HG02642 (cell line): Measurements from ENCODE around the gene NCOA1.
"Not testable (repeated sequence)": the region's sequence is repeated elsewhere in the genome, so short reads cannot be mapped to it uniquely, and the experiment has no call there.

Experiments used
- ATAC-seq: cut with Tn5 transposase; IDR thresholded peaks from one replicate; pipeline ENCODE4 v1.9.1; 2021; ENCODE audit warnings: mild to moderate bottlenecking; ENCODE audit not compliant: unreplicated experiment, poor library complexity

The NCOA1 gene

GRCh38 chr2:24768013-24768412 is 277.0 kb downstream of the NCOA1 start:
- ATAC-seq: no peak

GRCh38 chr2:24768601-24769000 is 277.5 kb downstream of the NCOA1 start:
- ATAC-seq: no peak

GRCh38 chr2:24771061-24771460 is 280.0 kb downstream of the NCOA1 start:
- ATAC-seq: no peak

GRCh38 chr2:24771764-24772586 is 280.9 kb downstream of the NCOA1 start:
- ATAC-seq: no peak

GRCh38 chr2:24774373-24774772 is 283.3 kb downstream of the NCOA1 start:
- ATAC-seq: no peak

GRCh38 chr2:24779116-24779515 is 288.1 kb downstream of the NCOA1 start:
- ATAC-seq: no peak

- ATAC-seq: no peak
Observed at GRCh38 chr2:24783641-24784040, 292.6 kb downstream of the NCOA1 start.

- ATAC-seq: peak; percentile 74
Observed at GRCh38 chr2:24785671-24786321, 294.7 kb downstream of the NCOA1 start.

- ATAC-seq: no peak
Observed at GRCh38 chr2:24787532-24787931, 296.5 kb downstream of the NCOA1 start.

- no peak for ATAC-seq
Observed at GRCh38 chr2:24788816-24789215, 297.8 kb downstream of the NCOA1 start.

- ATAC-seq: no peak
Observed at GRCh38 chr2:24791452-24791851, 300.4 kb downstream of the NCOA1 start.

GRCh38 chr2:24792542-24792873 is 301.5 kb downstream of the NCOA1 start:
- no peak for ATAC-seq

GRCh38 chr2:24792874-24793760 is 302.1 kb downstream of the NCOA1 start, which contains the start of the genes CENPO and PTRHD1:
TSS of gene CENPO (plus strand) at chr2:24793425. CDS start at chr2:24793920, 495 bp downstream.
TSS of gene PTRHD1 (minus strand) at chr2:24793391. CDS start at chr2:24793377, 14 bp downstream.
- ATAC-seq: peak; percentile 92

GRCh38 chr2:24793761-24794435 is 302.8 kb downstream of the NCOA1 start:
- ATAC-seq: no peak

- no peak for ATAC-seq
Observed at GRCh38 chr2:24797644-24798043, 306.6 kb downstream of the NCOA1 start.

- ATAC-seq: not testable (repeated sequence)
Observed at GRCh38 chr2:24800487-24800886, 309.4 kb downstream of the NCOA1 start.

- ATAC-seq: not testable (repeated sequence)
Observed at GRCh38 chr2:24805811-24806660, 315.0 kb downstream of the NCOA1 start.

GRCh38 chr2:24806661-24807036 is 315.6 kb downstream of the NCOA1 start:
- no peak for ATAC-seq

GRCh38 chr2:24809316-24810007 is 318.4 kb downstream of the NCOA1 start:
- no peak for ATAC-seq
